T-helper 22 cell (primary cell): Measurements from ENCODE around the gene DNAAF2.
"Not testable (repeated sequence)": the region's sequence is repeated elsewhere in the genome, so short reads cannot be mapped to it uniquely, and the experiment has no call there.

Experiments
- DNase-seq: peaks from one replicate; pipeline ENCODE4 v3.0.0-alpha.2; 2020; ENCODE audit warnings: low read depth

DNAAF2 gene

GRCh38 chr14:49621114-49621881, 13.7 kb downstream of the DNAAF2 start:
- DNase-seq: no peak

DNA sequence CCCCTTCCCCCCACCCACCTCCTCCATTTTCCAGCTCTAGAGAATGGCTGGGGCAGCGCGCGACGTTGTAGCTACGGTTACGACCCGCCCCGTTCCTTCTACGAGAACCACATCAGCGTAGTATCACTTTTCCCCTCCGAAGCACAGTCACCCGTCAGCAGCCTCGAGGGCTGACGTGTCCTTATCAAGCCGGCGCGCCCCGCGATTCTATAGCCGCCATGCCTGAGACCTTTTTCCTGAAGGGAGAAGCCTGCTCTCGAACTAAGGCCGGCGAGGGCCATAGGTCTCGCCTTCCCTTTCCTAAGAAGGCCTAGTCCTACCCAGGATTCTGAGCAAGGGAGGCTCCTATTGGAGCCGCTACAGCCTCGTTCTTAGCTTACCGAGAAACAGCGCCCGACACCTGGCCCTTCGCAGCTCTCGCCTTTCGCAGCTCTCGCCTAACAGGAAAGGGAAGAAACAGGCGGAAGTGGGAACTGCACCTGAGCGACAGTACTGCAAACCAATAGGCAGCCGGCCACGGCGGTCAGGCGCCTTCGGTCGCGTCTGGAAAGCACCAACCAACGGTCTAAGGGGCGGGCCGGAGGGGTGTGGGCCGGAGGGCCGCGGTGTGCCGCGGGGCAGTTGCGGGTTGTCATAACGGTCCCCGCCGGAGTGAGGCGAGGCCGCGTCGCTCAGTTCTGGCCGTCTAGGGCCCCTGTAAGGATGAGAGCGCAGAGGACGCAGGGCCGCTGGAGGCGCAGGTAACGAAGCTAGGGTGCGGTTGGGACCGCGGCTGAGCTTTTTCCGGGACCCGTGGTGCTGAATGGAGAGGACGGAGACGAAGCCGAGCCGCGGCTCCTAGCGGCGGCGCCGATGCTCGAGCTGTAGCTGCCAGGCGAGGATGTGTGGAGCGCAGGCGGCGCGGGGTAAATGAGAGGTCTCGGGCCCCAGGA, 14.6 kb downstream of the DNAAF2 start, which contains the start of the genes MGAT2 and RPL36AL:
MGAT2 (plus strand) TSS at position 618 of the 932 bp plus-strand sequence. CDS start 470 bp downstream, outside the sequence.
RPL36AL (minus strand) TSS at position 445 of the 932 bp plus-strand sequence. CDS start 1,522 bp downstream, outside the sequence.
- DNase-seq: peak; percentile 91

GRCh38 chr14:49619730-49620129, 15.3 kb downstream of the DNAAF2 start:
- no peak for DNase-seq

DNA sequence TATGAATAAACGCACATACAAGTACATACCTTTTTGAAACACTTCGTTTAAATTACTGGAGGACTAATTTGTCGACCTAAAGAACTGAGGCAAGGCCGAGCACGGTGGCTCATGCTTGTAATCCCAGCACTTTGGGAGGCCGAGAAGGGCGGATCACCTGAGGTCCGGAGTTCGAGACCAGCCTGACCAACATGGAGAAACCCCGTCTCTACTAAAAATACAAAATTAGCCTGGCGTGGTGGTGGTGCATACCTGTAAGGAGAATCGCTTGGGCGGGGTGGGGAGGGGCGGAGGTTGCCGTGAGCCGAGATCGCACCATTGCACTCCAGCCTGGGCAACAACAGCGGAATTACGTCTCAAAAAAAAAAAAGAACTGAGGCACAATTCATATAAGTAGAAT, 15.8 kb downstream of the DNAAF2 start:
- DNase-seq: not testable (repeated sequence)

GRCh38 chr14:49617852-49618519, 17.1 kb downstream of the DNAAF2 start:
- DNase-seq: no peak

- no peak for DNase-seq
These were observed 19.3 kb downstream of the DNAAF2 start for GRCh38 chr14:49615776-49616175.

DNA sequence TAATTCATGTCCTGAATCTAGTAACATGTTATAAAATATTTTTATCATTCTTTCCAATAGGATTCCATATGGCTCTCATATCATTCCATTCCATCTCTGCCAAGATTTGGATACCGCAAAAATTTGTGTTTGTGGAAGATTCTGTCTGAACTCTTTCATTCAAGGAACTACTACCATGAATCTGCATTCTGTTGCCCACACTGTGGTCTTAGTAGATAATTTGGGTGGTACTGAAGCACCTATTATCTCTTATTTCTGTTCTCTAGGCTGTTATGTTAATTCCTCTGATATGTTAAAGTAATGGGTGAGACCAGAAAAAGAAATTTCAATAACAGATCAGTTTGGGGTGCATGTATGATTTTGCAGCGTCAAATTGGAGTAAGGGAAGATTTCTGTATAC, 20.8 kb downstream of the DNAAF2 start:
- DNase-seq: no peak

- no peak for DNase-seq
These were observed 22.4 kb downstream of the DNAAF2 start for GRCh38 chr14:49612671-49613070.

DNA sequence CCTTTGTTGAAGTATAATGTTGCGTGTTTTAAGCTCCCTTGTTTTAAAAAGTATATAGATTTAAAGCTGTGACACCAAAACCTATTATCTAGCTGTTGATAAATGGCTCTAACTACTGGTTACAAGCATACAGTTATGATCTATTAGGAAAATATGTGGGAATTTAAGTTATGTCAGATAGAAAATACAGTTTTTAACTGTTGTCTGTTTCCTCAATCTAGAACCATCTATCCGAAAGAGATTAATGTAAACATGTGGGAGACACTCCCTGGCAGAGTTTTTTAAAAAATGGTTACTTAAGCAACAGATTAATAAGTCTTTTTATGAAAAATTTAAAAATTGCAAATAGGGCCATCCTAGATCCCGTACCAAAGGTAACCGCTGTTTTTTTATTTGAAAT, 22.8 kb downstream of the DNAAF2 start:
- DNase-seq: no peak

DNA sequence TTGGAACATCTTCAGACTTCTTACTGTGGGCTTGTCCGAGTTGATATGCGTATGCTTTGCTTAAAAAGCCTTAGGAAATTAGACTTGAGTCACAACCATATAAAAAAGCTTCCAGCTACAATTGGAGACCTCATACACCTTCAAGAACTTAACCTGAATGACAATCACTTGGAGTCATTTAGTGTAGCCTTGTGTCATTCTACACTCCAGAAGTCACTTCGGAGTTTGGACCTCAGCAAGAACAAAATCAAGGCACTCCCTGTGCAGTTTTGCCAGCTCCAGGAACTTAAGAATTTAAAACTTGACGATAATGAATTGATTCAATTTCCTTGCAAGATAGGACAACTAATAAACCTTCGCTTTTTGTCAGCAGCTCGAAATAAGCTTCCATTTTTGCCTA, 27.5 kb downstream of the DNAAF2 start:
- no peak for DNase-seq

DNA sequence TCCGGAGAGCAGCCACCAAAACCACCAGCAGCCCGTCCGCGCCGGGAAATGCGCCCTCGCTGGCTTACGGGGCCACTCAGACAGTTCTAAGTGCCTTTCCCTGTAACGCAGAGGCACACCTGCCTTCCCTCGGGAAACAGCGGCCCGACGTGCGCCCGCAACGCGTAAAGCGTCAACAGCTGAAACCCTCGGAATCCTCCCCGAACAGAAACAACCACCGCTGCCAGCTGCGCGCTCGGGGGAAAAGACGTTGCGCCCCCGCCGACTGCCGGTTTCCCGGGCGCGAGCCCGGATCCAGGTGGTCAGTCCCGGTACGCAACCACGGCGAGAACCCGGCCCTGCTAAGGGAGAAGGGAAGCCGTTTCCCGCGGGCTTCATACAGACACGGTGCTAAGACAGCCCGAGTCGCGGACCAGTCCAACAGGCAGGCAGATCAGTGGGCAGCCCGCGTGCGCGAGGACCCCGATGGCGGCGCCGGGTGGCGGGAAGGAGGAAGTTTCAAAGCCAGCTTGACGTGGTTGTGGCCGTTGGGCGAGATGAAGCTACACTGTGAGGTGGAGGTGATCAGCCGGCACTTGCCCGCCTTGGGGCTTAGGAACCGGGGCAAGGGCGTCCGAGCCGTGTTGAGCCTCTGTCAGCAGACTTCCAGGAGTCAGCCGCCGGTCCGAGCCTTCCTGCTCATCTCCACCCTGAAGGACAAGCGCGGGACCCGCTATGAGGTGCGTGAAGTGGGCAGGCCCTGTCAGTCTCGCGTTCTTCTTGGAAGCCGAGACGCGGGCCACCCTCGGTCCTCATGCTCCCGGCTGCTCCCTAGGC, 36.4 kb downstream of the DNAAF2 start, which contains the start of gene LRR1:
LRR1 (plus strand) TSS at position 456 of the 816 bp plus-strand sequence; CDS start at position 537, 81 bp downstream.
- DNase-seq: peak; percentile 64

GRCh38 chr14:49598189-49598484, 36.9 kb downstream of the DNAAF2 start:
- no peak for DNase-seq

- no peak for DNase-seq
These were observed 40.5 kb downstream of the DNAAF2 start for GRCh38 chr14:49594347-49595091.

GRCh38 chr14:49593016-49593415, 42.0 kb downstream of the DNAAF2 start:
- no peak for DNase-seq

GRCh38 chr14:49589387-49589786, 45.7 kb downstream of the DNAAF2 start:
- DNase-seq: no peak

DNA sequence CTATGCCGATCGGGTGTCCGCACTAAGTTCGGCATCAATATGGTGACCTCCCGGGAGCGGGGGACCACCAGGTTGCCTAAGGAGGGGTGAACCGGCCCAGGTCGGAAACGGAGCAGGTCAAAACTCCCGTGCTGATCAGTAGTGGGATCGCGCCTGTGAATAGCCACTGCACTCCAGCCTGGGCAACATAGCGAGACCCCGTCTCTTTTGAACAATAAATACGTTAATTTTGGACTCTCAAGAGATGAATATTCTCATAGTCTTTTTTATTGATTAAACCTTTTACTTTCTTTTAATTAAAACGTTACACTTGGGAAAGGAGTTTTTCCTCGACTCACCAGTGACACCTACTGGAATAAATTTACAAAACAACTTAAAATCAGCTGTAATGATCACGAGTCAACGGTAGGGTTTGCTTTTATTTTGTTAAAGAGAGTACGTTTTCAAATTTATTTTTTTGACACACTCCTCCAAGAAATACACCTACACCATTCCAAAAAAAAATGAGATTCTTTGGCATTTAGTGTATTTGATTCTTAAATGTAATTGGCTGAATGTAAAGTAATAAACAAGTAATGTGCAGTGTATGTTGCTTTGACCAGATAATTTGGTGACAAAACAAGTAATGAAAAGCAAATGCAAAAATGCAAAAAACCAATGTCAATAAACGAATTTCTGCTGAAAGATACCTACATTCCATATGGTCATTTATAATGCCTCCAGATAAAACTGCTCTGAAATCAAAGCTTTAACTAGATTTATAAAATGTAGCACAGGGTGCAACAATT, 48.2 kb downstream of the DNAAF2 start:
- DNase-seq: no peak

- peak; percentile 95 for DNase-seq
These were observed 49.0 kb downstream of the DNAAF2 start, which contains the start of gene RPS29 for GRCh38 chr14:49585803-49586672. TSS of gene RPS29 (minus strand) at chr14:49586380. CDS start at chr14:49586346, 34 bp downstream.

- not testable (repeated sequence) for DNase-seq
These were observed 49.9 kb downstream of the DNAAF2 start for GRCh38 chr14:49584981-49585640.
